ENCODE data around the gene DHRS4L2. TPM values are rescaled to one million over a fixed set of nuclear protein-coding genes. Genes with fewer than 3 reads are reported as not detected.

The DHRS4L2 gene
- total and polyA plus RNA-seq, 2 donors: 22.4 to 39.6 TPM

DNA sequence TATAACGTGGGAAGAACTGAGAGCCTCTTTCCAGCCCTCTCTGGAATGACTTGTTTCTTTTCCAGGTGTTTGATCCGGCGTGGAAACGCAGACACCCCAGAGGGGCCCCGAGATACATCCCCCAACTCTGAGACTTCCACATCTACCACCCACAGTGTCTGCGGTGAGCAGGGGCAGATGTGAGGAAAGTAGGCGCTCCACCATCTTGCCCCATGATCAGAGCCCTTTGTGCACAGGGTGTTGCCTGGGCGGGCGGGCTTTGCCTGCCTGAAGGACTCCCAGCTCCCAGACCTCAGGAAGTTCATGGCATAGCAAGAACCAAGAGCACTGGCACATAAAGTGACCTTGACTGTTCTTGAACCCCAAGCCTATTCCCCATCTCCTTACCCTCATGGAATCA is 65.9 kb downstream of the DHRS4L2 start:
- no peak overlapping the region for H3K27ac ChIP-seq (ENCODE audit: low read depth in 1 of 2, low read length in 1 of 2)
- no peaks in the 10 kb centered on the region for H3K36me3 ChIP-seq (ENCODE audit: control insufficient read depth in 2 of 2, insufficient read depth in 2 of 2, low read length in 1 of 2)
- H3K4me3 ChIP-seq (ENCODE audit: low read length in 2 of 2): no peak overlapping the region
- peaks cover 0 to 3% of the 10 kb centered on the region in 2 donors for H3K9me3 ChIP-seq (ENCODE audit: control insufficient read depth in 2 of 2, insufficient read depth in 1 of 2, low read length in 1 of 2)
- peaks cover 3 to 21% of the 10 kb centered on the region in 2 donors for H3K4me1 ChIP-seq (ENCODE audit: control insufficient read depth in 2 of 2, insufficient read depth in 2 of 2, low read length in 2 of 2)
- peaks cover 3 to 33% of the 10 kb centered on the region in 2 donors for H3K27me3 ChIP-seq (ENCODE audit: control insufficient read depth in 2 of 2, insufficient read depth in 1 of 2, low read length in 1 of 2)
- over 99% methylated on average over 9 of the region's 9 CpGs for WGBS
- DNase-seq (ENCODE audit: low read depth in 6 of 9, low spot score in 9 of 9): no peak

Other genes with a start within 250 kb of the DHRS4L2 start
- 23.6 TPM for gene DHRS4, start 35.2 kb upstream of the DHRS4L2 start, total RNA-seq
- gene DHRS4, start 35.2 kb upstream of the DHRS4L2 start, polyA plus RNA-seq: 28.3 TPM
- 0.52 TPM for gene CARMIL3, start 63.1 kb downstream of the DHRS4L2 start, total RNA-seq
- gene CARMIL3, start 63.1 kb downstream of the DHRS4L2 start, polyA plus RNA-seq: 0.89 TPM
- 0.05 TPM for gene CPNE6, start 82.6 kb downstream of the DHRS4L2 start, total RNA-seq
- 0.34 TPM for gene CPNE6, start 82.6 kb downstream of the DHRS4L2 start, polyA plus RNA-seq
- gene PCK2, start 105.4 kb downstream of the DHRS4L2 start, total RNA-seq: 6.7 TPM
- gene PCK2, start 105.4 kb downstream of the DHRS4L2 start, polyA plus RNA-seq: 11.6 TPM
- 66.7 TPM for gene DCAF11, start 125.8 kb downstream of the DHRS4L2 start, total RNA-seq
- gene DCAF11, start 125.8 kb downstream of the DHRS4L2 start, polyA plus RNA-seq: 36.6 TPM
- gene NRL, start 126.0 kb downstream of the DHRS4L2 start, total RNA-seq: 3.4 TPM
- 4.7 TPM for gene NRL, start 126.0 kb downstream of the DHRS4L2 start, polyA plus RNA-seq
- gene FITM1, start 141.7 kb downstream of the DHRS4L2 start, total RNA-seq: 0.80 TPM
- gene FITM1, start 141.7 kb downstream of the DHRS4L2 start, polyA plus RNA-seq: 3.5 TPM
- 280 TPM for gene PSME1, start 147.3 kb downstream of the DHRS4L2 start, total RNA-seq
- 255 TPM for gene PSME1, start 147.3 kb downstream of the DHRS4L2 start, polyA plus RNA-seq
- gene EMC9, start 152.7 kb downstream of the DHRS4L2 start, total RNA-seq: 26.8 TPM
- 40.8 TPM for gene EMC9, start 152.7 kb downstream of the DHRS4L2 start, polyA plus RNA-seq
- 387 TPM for gene PSME2, start 157.7 kb downstream of the DHRS4L2 start, total RNA-seq
- gene PSME2, start 157.7 kb downstream of the DHRS4L2 start, polyA plus RNA-seq: 420 TPM
- gene RNF31, start 158.6 kb downstream of the DHRS4L2 start, total RNA-seq: 44.9 TPM
- gene RNF31, start 158.6 kb downstream of the DHRS4L2 start, polyA plus RNA-seq: 105 TPM
- 117 TPM for gene IRF9, start 172.3 kb downstream of the DHRS4L2 start, total RNA-seq
- 167 TPM for gene IRF9, start 172.3 kb downstream of the DHRS4L2 start, polyA plus RNA-seq
- gene REC8, start 183.2 kb downstream of the DHRS4L2 start, total RNA-seq: 17.7 TPM
- gene REC8, start 183.2 kb downstream of the DHRS4L2 start, polyA plus RNA-seq: 47.8 TPM
- gene IPO4, start 199.9 kb downstream of the DHRS4L2 start, total RNA-seq: 19.3 TPM
- 12.1 TPM for gene IPO4, start 199.9 kb downstream of the DHRS4L2 start, polyA plus RNA-seq
- gene TM9SF1, start 206.5 kb downstream of the DHRS4L2 start, total RNA-seq: 18.2 TPM
- gene TM9SF1, start 206.5 kb downstream of the DHRS4L2 start, polyA plus RNA-seq: 12.5 TPM
- not detected for gene TSSK4, start 216.8 kb downstream of the DHRS4L2 start, total RNA-seq
- 0.02 TPM for gene TSSK4, start 216.8 kb downstream of the DHRS4L2 start, polyA plus RNA-seq
- gene CHMP4A, start 224.6 kb downstream of the DHRS4L2 start, total RNA-seq: 76.9 TPM
- 151 TPM for gene CHMP4A, start 224.6 kb downstream of the DHRS4L2 start, polyA plus RNA-seq
- 47.9 TPM for gene MDP1, start 227.1 kb downstream of the DHRS4L2 start, total RNA-seq
- 48.8 TPM for gene MDP1, start 227.1 kb downstream of the DHRS4L2 start, polyA plus RNA-seq
- gene NEDD8, start 243.4 kb downstream of the DHRS4L2 start, total RNA-seq: 259 TPM
- 214 TPM for gene NEDD8, start 243.4 kb downstream of the DHRS4L2 start, polyA plus RNA-seq
- gene GMPR2, start 244.0 kb downstream of the DHRS4L2 start, total RNA-seq: 67.0 TPM
- gene GMPR2, start 244.0 kb downstream of the DHRS4L2 start, polyA plus RNA-seq: 53.6 TPM

Data from thymus (tissue), 11 donors.